ENCODE data around the gene FRAT2.

Gene FRAT2

DNA sequence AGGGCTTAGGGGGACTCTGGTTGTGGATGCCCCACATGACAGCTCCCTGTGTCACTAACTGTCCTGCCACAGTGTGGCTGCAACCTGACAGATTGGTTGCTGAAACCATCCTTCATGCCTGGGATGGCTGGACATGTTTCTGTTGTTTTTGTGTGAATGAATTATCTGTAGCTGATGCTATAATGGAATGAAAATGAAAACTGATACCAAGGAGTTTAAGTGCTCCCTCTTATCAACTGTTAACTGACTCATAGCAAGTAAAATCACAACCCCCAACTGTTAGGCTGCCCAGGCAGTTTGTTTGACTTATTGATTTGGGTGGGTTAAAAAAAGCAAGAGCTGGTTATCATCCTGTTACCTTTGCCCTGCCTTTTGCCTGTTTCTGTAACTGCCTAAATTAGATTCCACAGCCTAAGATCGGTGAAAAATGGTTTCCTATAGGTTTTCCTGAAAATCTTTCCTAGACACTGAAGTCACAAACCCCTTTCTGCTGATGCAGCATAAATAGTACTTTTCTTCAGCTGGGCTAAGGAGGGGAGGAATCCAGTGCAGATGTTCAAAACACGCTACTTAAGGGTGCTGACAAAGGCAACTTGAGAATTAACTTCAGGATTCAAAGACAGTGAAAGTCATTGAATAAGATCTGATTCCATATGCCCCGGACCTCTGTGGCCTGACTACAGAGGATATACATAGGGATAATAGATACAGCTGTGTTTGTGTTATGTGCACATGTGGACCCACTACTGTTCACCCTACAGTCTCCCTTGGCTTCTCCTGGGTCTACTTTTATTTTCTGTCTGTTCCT is 5.7 kb downstream of the FRAT2 start:
- no peak overlapping the region for H2AFZ ChIP-seq (ENCODE audit: low read length)
- no peak overlapping the region for H3K27ac ChIP-seq (ENCODE audit: low read depth, low read length, poor library complexity, severe bottlenecking)
- no peak overlapping the region for H3K9ac ChIP-seq (ENCODE audit: low read length)
- no peaks in the 10 kb centered on the region for H3K9me3 ChIP-seq (ENCODE audit: low read length)
- TF ChIP-seq CTCF (IDR thresholded peaks at IDR 0.05; ENCODE audit: low read length), result no peak
- TF ChIP-seq EZH2 (IDR thresholded peaks at IDR 0.05; ENCODE audit: borderline replicate concordance, low read length), result no peak
- H3F3A ChIP-seq (ENCODE audit: insufficient read depth, low read length), result no peaks in the 10 kb centered on the region
- no peaks in the 10 kb centered on the region for H4K20me1 ChIP-seq (ENCODE audit: insufficient read depth, low read length)
- H3K4me3 ChIP-seq (ENCODE audit: low read depth, low read length, poor library complexity, severe bottlenecking), result no peak overlapping the region
- H3K4me2 ChIP-seq (ENCODE audit: low read length), result no peak overlapping the region
- peaks cover 16% of the 10 kb centered on the region for H3K4me1 ChIP-seq (ENCODE audit: insufficient read depth, low read length, severe bottlenecking)
- no peaks in the 10 kb centered on the region; the same call in 1 of the 2 replicates for H3K36me3 ChIP-seq (ENCODE audit: insufficient read depth, low read length)
- no peaks in the 10 kb centered on the region for H3K9me2 ChIP-seq (ENCODE audit: low read depth, low read length)
- no peaks in the 10 kb centered on the region for H3K79me2 ChIP-seq (ENCODE audit: insufficient read depth, low read length)
- H3K27me3 ChIP-seq (ENCODE audit: insufficient read depth, low read length), result no peaks in the 10 kb centered on the region

GRCh38 chr10:97327348-97328294 is 6.9 kb downstream of the FRAT2 start:
- Histone ChIP-seq H3K9ac (ENCODE audit: low read length) (no peak overlapping the region), H3K4me3 (ENCODE audit: low read depth, low read length, poor library complexity, severe bottlenecking) (no peak overlapping the region), H3K27ac (ENCODE audit: low read depth, low read length, poor library complexity, severe bottlenecking) (no peak overlapping the region), H2AFZ (ENCODE audit: low read length) (no peak overlapping the region), H3K79me2 (ENCODE audit: insufficient read depth, low read length) (no peaks in the 10 kb centered on the region), H3K36me3 (ENCODE audit: insufficient read depth, low read length) (no peaks in the 10 kb centered on the region; the same call in 1 of the 2 replicates), H3K9me2 (ENCODE audit: low read depth, low read length) (no peaks in the 10 kb centered on the region), H3K4me1 (ENCODE audit: insufficient read depth, low read length, severe bottlenecking) (peaks cover 5% of the 10 kb centered on the region), H3F3A (ENCODE audit: insufficient read depth, low read length) (no peaks in the 10 kb centered on the region), H4K20me1 (ENCODE audit: insufficient read depth, low read length) (no peaks in the 10 kb centered on the region), H3K27me3 (ENCODE audit: insufficient read depth, low read length) (no peaks in the 10 kb centered on the region), H3K9me3 (ENCODE audit: low read length) (no peaks in the 10 kb centered on the region), H3K4me2 (ENCODE audit: low read length) (no peak overlapping the region)
- TF ChIP-seq CTCF (IDR thresholded peaks at IDR 0.05; ENCODE audit: low read length), result no peak
- no peak for TF ChIP-seq EZH2 (IDR thresholded peaks at IDR 0.05; ENCODE audit: borderline replicate concordance, low read length)

- no peaks in the 10 kb centered on the region for H3K9me3 ChIP-seq (ENCODE audit: low read length)
- no peaks in the 10 kb centered on the region for H4K20me1 ChIP-seq (ENCODE audit: insufficient read depth, low read length)
- no peak for TF ChIP-seq EZH2 (IDR thresholded peaks at IDR 0.05; ENCODE audit: borderline replicate concordance, low read length)
- no peak for TF ChIP-seq CTCF (IDR thresholded peaks at IDR 0.05; ENCODE audit: low read length)
- H3K79me2 ChIP-seq (ENCODE audit: insufficient read depth, low read length), result no peaks in the 10 kb centered on the region
- H3K9ac ChIP-seq (ENCODE audit: low read length), result no peak overlapping the region
- no peaks in the 10 kb centered on the region for H3K27me3 ChIP-seq (ENCODE audit: insufficient read depth, low read length)
- no peaks in the 10 kb centered on the region for H3K9me2 ChIP-seq (ENCODE audit: low read depth, low read length)
- H3K4me3 ChIP-seq (ENCODE audit: low read depth, low read length, poor library complexity, severe bottlenecking), result no peak overlapping the region
- no peak overlapping the region for H3K4me2 ChIP-seq (ENCODE audit: low read length)
- H2AFZ ChIP-seq (ENCODE audit: low read length), result no peak overlapping the region
- no peak overlapping the region for H3K27ac ChIP-seq (ENCODE audit: low read depth, low read length, poor library complexity, severe bottlenecking)
- peaks cover under 1% of the 10 kb centered on the region for H3K4me1 ChIP-seq (ENCODE audit: insufficient read depth, low read length, severe bottlenecking)
- no peaks in the 10 kb centered on the region; the same call in 1 of the 2 replicates for H3K36me3 ChIP-seq (ENCODE audit: insufficient read depth, low read length)
- no peaks in the 10 kb centered on the region for H3F3A ChIP-seq (ENCODE audit: insufficient read depth, low read length)
These were observed 8.8 kb downstream of the FRAT2 start for GRCh38 chr10:97325754-97326153.
